Gastrocnemius medialis (tissue), 4 donors: Measurements from ENCODE around the gene PXMP4.

ENCODE experiments used
- CTCF ChIP-seq, 5 experiments: fragments of 450-650 bp in 3 of 5; fragments of 200-600 bp in 2 of 5; sonication (generic) in 2 of 5; IDR thresholded peaks in 4 of 5; conservative IDR thresholded peaks in 1 of 5; 1 replicate in 4 of 5; 2 replicates in 1 of 5; pipeline ENCODE4 v1.5.1; 2016 to 2019; ENCODE audit warnings: antibody characterized with exemption in 5 of 5, mild to moderate bottlenecking in 3 of 5, moderate library complexity in 3 of 5
- POLR2A ChIP-seq, 2 donors: fragments of 450-650 bp; IDR thresholded peaks; one replicate each; pipeline ENCODE4 v1.6.1; 2017; ENCODE audit warnings: antibody characterized with exemption in 2 of 2, mild to moderate bottlenecking in 2 of 2, moderate library complexity in 2 of 2

- TF ChIP-seq CTCF (IDR thresholded peaks at IDR 0.05 in 4 of 5, conservative IDR thresholded peaks at IDR 0.05 in 1 of 5) (peak; percentile 57 to 73 (median 67)), POLR2A (IDR thresholded peaks at IDR 0.05) (no peak)
Measured at GRCh38 chr20:33653218-33653899, 66.8 kb downstream of the PXMP4 start.
